DOHH2 (cell line): Measurements from ENCODE around the gene NCAM1.

Experiments
- EZH2phosphoT487 ChIP-seq: fragments of 200-600 bp; sonication (generic); IDR thresholded peaks from 2 replicates; pipeline ENCODE4 v1.6.1; 2017; ENCODE audit warnings: borderline replicate concordance, mild to moderate bottlenecking, antibody characterized with exemption, low read length, moderate library complexity, mixed read lengths
- TF ChIP-seq, protein P1 (sequence below): fragments of 200-600 bp; sonication (generic); IDR thresholded peaks from one replicate; pipeline ENCODE4 v1.5.1; 2014; ENCODE audit warnings: antibody characterized with exemption, mild to moderate bottlenecking, low read depth, low read length; ENCODE audit not compliant: poor library complexity, severe bottlenecking

DNA sequence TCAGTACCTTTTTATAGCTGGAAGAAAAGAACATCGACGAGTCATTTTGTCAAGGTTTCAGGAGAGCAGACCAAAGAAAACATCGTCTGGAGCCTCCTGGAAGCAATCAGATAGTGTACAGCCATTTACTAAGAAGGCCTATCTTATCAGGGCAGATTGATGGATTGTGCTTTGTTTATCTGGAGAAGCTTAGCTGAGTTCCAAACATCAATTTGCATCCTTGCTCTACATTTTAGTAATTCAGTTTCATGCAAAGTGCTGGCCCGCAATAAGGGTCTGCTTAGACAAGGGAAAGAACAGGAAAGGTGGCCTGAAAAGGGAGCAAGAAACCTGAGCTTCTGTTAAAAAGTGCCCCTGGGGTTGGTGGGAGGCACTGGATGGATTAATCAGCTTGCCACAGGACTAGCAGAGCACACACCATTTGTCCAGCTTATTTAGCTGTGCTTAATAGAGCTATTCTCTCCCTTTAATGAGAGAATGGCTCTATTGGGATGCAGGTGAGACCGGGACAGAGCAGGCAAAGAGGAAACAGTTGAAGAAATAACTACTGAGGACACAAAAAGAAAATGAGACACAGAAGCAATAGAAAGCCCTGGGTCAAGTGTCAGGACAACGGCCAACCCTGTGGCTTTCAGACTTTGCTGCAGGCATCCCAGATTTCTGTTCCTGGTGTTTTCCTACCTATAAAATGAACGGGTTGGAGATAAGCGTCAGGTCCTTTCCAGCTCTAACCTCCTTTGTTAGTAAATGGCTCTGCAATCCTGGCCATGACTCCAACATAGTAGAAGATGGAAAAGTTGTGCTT lies 231.1 kb downstream of the NCAM1 start:
- TF ChIP-seq, protein P1, sequence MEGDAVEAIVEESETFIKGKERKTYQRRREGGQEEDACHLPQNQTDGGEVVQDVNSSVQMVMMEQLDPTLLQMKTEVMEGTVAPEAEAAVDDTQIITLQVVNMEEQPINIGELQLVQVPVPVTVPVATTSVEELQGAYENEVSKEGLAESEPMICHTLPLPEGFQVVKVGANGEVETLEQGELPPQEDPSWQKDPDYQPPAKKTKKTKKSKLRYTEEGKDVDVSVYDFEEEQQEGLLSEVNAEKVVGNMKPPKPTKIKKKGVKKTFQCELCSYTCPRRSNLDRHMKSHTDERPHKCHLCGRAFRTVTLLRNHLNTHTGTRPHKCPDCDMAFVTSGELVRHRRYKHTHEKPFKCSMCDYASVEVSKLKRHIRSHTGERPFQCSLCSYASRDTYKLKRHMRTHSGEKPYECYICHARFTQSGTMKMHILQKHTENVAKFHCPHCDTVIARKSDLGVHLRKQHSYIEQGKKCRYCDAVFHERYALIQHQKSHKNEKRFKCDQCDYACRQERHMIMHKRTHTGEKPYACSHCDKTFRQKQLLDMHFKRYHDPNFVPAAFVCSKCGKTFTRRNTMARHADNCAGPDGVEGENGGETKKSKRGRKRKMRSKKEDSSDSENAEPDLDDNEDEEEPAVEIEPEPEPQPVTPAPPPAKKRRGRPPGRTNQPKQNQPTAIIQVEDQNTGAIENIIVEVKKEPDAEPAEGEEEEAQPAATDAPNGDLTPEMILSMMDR = no peak
- no peak for TF ChIP-seq EZH2phosphoT487
